PC-3 (cell line): ENCODE measurements around the gene AGAP1. TPM values are rescaled to one million over a fixed set of nuclear protein-coding genes. Genes with fewer than 3 reads are reported as not detected.

Experiments used
- ATAC-seq: fragments of 200-7000 bp; cut with Tn5 transposase; 2 replicates; pipeline ENCODE4 v1.9.1; 2020; ENCODE audit warnings: mild to moderate bottlenecking, moderate library complexity
- BruUV-seq: library from RNA; stranded (reverse); fragments of 400-500 nt; replicated peaks from 2 replicates; lab custom pipeline; 2021; lab: Mats Ljungman, UMichigan
- CTCF ChIA-PET: fragments of 300-600 bp; sonication (Branson Sonifier 250); formaldehyde crosslinking; loops from one replicate; lab custom pipeline; 2022; ENCODE audit warnings: antibody characterized with exemption; lab: Charles Lee
- POLR2A ChIA-PET: fragments of 300-600 bp; sonication (Branson Sonifier 250); formaldehyde crosslinking; loops from one replicate; lab custom pipeline; 2022; ENCODE audit warnings: antibody characterized with exemption; ENCODE audit not compliant: unreplicated experiment; lab: Charles Lee
- DNase-seq: peaks from one replicate; pipeline ENCODE4 v3.0.0-alpha.2; 2015
- H2AFZ ChIP-seq: fragments of 300-600 bp; sonication (generic); 2 replicates; pipeline ENCODE4 v1.6.0; 2016; ENCODE audit warnings: antibody characterized with exemption, low read length
- H3F3A ChIP-seq: fragments of 300-600 bp; sonication (generic); one replicate; pipeline ENCODE4 v1.6.0; 2017; ENCODE audit warnings: antibody characterized with exemption, low read length, control low read depth, mild to moderate bottlenecking; ENCODE audit not compliant: unreplicated experiment
- H3K27ac ChIP-seq: fragments of 300-600 bp; sonication (generic); 2 replicates; pipeline ENCODE4 v1.5.1; 2016; ENCODE audit warnings: mild to moderate bottlenecking, low read length
- H3K27me3 ChIP-seq: fragments of 300-600 bp; sonication (generic); 2 replicates; pipeline ENCODE4 v1.6.1; 2016; ENCODE audit warnings: low read length, mixed read lengths
- H3K36me3 ChIP-seq: fragments of 300-600 bp; sonication (generic); 2 replicates; pipeline ENCODE4 v1.6.1; 2016; ENCODE audit warnings: low read depth, mixed run types, low read length, mixed read lengths
- H3K4me1 ChIP-seq: fragments of 300-600 bp; sonication (generic); 2 replicates; pipeline ENCODE4 v1.5.1; 2016; ENCODE audit warnings: low read length; ENCODE audit not compliant: insufficient read depth
- H3K4me2 ChIP-seq: fragments of 300-600 bp; sonication (generic); 2 replicates; pipeline ENCODE4 v1.6.0; 2016; ENCODE audit warnings: low read length
- H3K4me3 ChIP-seq: fragments of 300-600 bp; sonication (generic); 2 replicates; pipeline ENCODE4 v1.5.1; 2016; ENCODE audit warnings: mild to moderate bottlenecking, low read length, mixed read lengths
- H3K79me2 ChIP-seq: fragments of 300-600 bp; sonication (generic); 2 replicates; pipeline ENCODE4 v1.6.1; 2017; ENCODE audit warnings: low read length, mixed read lengths
- H3K9ac ChIP-seq: fragments of 300-600 bp; sonication (generic); 2 replicates; pipeline ENCODE4 v1.6.0; 2016; ENCODE audit warnings: mild to moderate bottlenecking, low read length
- H3K9me2 ChIP-seq: fragments of 300-600 bp; sonication (generic); replicated peaks from 2 replicates; pipeline ENCODE4 v1.6.1; 2016; ENCODE audit warnings: mixed run types, low read length, mixed read lengths
- H3K9me3 ChIP-seq: fragments of 300-600 bp; sonication (generic); 2 replicates; pipeline ENCODE4 v1.6.1; 2016; ENCODE audit warnings: low read length, mixed read lengths
- H4K20me1 ChIP-seq: fragments of 300-600 bp; sonication (generic); 2 replicates; pipeline ENCODE4 v1.6.1; 2016; ENCODE audit warnings: low read length, mixed read lengths
- EZH2 ChIP-seq: fragments of 300-600 bp; sonication (generic); IDR thresholded peaks from one replicate; pipeline ENCODE4 v1.6.1; 2017; ENCODE audit warnings: antibody characterized with exemption, mild to moderate bottlenecking, low read length; ENCODE audit not compliant: unreplicated experiment
- EZH2phosphoT487 ChIP-seq: fragments of 300-600 bp; sonication (generic); IDR thresholded peaks from 2 replicates; pipeline ENCODE4 v1.6.1; 2018; ENCODE audit warnings: mild to moderate bottlenecking, antibody characterized with exemption, low read length, borderline replicate concordance
- intact Hi-C: fragments of 100-400 bp; cut with micrococcal nuclease; formaldehyde crosslinking; loops from 2 replicates; pipeline ENCODE4 v1.9.0; 2023
- total RNA-seq: library from RNA; depleted of rRNA; stranded (reverse); fragments of >200 nt; gene quantifications from 2 replicates; pipeline ENCODE4 v1.2.3, GENCODE V29; 2014
- TF ChIP-seq, protein P1 (sequence below): fragments of 300-600 bp; sonication (generic); conservative IDR thresholded peaks from 2 replicates; pipeline ENCODE4 v1.5.1; 2017; ENCODE audit warnings: antibody characterized with exemption, low read depth, mild to moderate bottlenecking, low read length

AGAP1 gene
- total RNA-seq, 1 experiment from 2014 or later = 31.0 TPM

DNA sequence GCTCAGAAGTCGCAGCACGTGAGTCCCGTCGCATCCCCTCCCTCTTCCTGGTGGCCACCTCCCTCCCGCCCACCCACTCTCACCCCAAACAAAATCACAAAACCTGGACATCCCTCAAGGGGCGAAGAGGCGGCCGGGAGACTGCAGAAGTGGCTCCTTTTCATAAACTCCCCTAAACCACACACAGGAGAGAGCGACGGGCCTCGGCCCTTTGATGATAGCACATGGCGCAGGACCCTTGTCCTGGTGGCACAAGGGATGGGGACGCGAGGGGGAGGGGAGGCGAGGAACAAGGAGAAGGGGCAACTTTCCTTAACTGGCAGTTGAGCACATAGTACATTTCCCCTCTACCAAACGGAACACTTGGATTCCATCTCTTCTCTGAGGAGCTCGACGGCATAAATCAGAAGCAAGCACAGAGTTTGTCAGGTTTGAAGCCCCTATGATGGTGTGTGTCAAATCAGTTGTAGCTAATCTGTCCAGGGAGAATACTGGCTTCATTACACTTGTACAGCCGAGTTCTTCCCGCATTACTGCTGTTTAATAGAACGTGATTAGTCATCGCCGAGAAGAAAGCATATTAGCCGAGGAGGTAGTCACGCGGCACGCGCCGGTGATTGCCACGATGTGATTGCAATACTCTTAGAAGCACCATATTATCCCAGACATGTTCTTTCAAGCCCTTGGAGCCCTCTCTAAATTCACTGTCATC lies 630.5 kb downstream of the AGAP1 start:
- H3K9me3 ChIP-seq = no peaks in the 10 kb centered on the region
- H3K4me2 ChIP-seq = no peak overlapping the region
- no TSS peak for BruUV-seq
- no peak overlapping the region for H3K4me3 ChIP-seq
- ChIA-PET POLR2A (no interaction called here), CTCF (no interaction called here)
- H3K9ac ChIP-seq = no peak overlapping the region
- TF ChIP-seq EZH2 (no peak), EZH2phosphoT487 (no peak)
- TF ChIP-seq, protein P1, sequence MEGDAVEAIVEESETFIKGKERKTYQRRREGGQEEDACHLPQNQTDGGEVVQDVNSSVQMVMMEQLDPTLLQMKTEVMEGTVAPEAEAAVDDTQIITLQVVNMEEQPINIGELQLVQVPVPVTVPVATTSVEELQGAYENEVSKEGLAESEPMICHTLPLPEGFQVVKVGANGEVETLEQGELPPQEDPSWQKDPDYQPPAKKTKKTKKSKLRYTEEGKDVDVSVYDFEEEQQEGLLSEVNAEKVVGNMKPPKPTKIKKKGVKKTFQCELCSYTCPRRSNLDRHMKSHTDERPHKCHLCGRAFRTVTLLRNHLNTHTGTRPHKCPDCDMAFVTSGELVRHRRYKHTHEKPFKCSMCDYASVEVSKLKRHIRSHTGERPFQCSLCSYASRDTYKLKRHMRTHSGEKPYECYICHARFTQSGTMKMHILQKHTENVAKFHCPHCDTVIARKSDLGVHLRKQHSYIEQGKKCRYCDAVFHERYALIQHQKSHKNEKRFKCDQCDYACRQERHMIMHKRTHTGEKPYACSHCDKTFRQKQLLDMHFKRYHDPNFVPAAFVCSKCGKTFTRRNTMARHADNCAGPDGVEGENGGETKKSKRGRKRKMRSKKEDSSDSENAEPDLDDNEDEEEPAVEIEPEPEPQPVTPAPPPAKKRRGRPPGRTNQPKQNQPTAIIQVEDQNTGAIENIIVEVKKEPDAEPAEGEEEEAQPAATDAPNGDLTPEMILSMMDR = no peak
- H3K9me2 ChIP-seq = no peaks in the 10 kb centered on the region
- H4K20me1 ChIP-seq = no peaks in the 10 kb centered on the region
- H3K27ac ChIP-seq = no peak overlapping the region
- no peaks in the 10 kb centered on the region; the same call in 1 of the 2 replicates for H3K36me3 ChIP-seq
- ATAC-seq (no peak), DNase-seq (no peak)
- no peak overlapping the region for H2AFZ ChIP-seq
- peaks cover 9% of the 10 kb centered on the region; the same call in 1 of the 2 replicates for H3K4me1 ChIP-seq
- H3K27me3 ChIP-seq = no peaks in the 10 kb centered on the region
- H3K79me2 ChIP-seq = no peaks in the 10 kb centered on the region
- H3F3A ChIP-seq = no peaks in the 10 kb centered on the region
- intact Hi-C loops = no loop called here

- ChIA-PET CTCF (no interaction called here), POLR2A (interaction anchor here (0.5 kb wide), 1 partner anchor 402 kb away, joined by 3 read pairs; no protein-coding TSS in a partner anchor)
- Histone ChIP-seq H4K20me1 (no peaks in the 10 kb centered on the region), H3K36me3 (no peaks in the 10 kb centered on the region; the same call in 1 of the 2 replicates), H3K79me2 (no peaks in the 10 kb centered on the region), H3K9ac (no peak overlapping the region), H3K27me3 (no peaks in the 10 kb centered on the region), H3F3A (no peaks in the 10 kb centered on the region), H3K4me3 (no peak overlapping the region), H3K27ac (no peak overlapping the region), H3K9me3 (no peaks in the 10 kb centered on the region), H3K4me1 (peaks cover 9% of the 10 kb centered on the region; the same call in 1 of the 2 replicates), H3K9me2 (no peaks in the 10 kb centered on the region), H2AFZ (no peak overlapping the region), H3K4me2 (no peak overlapping the region)
- intact Hi-C loops = no loop called here
- DNase-seq = no peak
- TF ChIP-seq, protein P1 = no peak
- TF ChIP-seq EZH2 = no peak
- TF ChIP-seq EZH2phosphoT487 = no peak
- ATAC-seq = no peak
- BruUV-seq = no TSS peak
Measured at GRCh38 chr2:236125541-236125940, 631.7 kb downstream of the AGAP1 start.

DNA sequence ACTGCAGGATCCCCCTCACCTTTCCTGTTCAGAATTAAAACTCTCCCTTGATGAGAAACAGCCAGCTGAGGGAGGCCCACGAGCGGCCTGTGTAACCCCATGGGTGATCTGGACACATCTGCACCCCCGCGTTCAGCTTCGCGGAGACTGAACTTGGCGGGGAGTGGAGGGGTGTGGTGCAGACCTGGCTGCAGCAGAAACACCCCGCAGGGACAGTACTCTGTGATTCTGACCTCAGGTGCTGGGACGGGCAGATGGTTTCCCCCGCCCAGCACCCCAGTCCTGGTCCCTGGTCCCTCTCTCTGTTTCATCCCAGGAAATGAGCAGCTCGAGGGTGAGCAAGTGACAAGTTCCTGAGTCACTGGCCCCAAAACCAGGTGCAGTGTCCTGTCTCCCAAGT lies 633.2 kb downstream of the AGAP1 start:
- Histone ChIP-seq H3K36me3 (no peaks in the 10 kb centered on the region; the same call in 1 of the 2 replicates), H3K9ac (no peak overlapping the region), H4K20me1 (no peaks in the 10 kb centered on the region), H3K4me2 (no peak overlapping the region), H3K4me1 (peaks cover 9% of the 10 kb centered on the region; the same call in 1 of the 2 replicates), H3K9me3 (no peaks in the 10 kb centered on the region), H2AFZ (no peak overlapping the region), H3K9me2 (no peaks in the 10 kb centered on the region), H3K4me3 (no peak overlapping the region), H3K79me2 (no peaks in the 10 kb centered on the region), H3K27me3 (no peaks in the 10 kb centered on the region), H3F3A (no peaks in the 10 kb centered on the region), H3K27ac (no peak overlapping the region)
- DNase-seq (peak; percentile 44), ATAC-seq (peak; percentile 90; the same call in 1 of the 2 replicates)
- intact Hi-C loops = no loop called here
- no peak for TF ChIP-seq EZH2phosphoT487
- TF ChIP-seq EZH2 = no peak
- TF ChIP-seq, protein P1 = no peak
- BruUV-seq = no TSS peak
- POLR2A ChIA-PET = no interaction called here
- CTCF ChIA-PET = no interaction called here
